IPS-11a (cell line): ENCODE data around the gene SETD1B.
"Not testable (repeated sequence)": the region's sequence is repeated elsewhere in the genome, so short reads cannot be mapped to it uniquely, and the experiment has no call there.

ENCODE experiments used
- H3K4me3 ChIP-seq: one replicate; pipeline ENCODE4 v1.5.1; 2013; ENCODE audit warnings: low read depth, low read length, control low read depth

Gene SETD1B

DNA sequence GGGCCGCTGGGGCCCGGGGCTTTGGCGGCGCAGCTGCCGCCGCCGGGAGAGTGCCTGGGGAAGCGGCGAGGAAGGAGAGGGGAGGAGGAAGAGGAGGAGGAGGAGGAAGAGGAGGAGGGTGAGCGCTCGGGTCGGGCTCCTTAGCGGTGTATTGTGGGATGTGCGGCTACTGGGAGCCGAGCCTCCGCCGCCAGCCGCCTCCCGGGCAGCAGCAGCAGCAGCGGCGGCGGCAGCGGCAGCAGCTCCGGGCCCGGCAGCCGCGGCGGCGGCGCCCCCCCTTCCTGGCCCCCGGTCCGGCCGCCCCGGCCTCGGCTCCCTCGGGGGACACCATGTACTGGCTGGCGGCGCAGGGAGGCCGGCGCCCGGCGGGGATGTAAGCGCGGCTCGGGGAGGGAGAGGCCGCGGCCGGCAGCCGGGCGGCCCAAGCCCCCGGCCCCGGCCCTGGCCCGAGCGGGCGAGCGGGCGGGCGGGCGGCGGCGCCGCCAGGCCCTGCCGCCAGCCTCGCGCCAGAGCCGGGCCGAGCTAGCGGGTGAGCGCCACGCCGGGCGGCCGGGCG is at the start of gene SETD1B:
TSS of gene SETD1B (plus strand) at position 149 of the 556 bp plus-strand sequence. CDS start 729 bp downstream, outside the sequence.
- peak within 1 kb of the TSS; percentile 82 for H3K4me3 ChIP-seq

DNA sequence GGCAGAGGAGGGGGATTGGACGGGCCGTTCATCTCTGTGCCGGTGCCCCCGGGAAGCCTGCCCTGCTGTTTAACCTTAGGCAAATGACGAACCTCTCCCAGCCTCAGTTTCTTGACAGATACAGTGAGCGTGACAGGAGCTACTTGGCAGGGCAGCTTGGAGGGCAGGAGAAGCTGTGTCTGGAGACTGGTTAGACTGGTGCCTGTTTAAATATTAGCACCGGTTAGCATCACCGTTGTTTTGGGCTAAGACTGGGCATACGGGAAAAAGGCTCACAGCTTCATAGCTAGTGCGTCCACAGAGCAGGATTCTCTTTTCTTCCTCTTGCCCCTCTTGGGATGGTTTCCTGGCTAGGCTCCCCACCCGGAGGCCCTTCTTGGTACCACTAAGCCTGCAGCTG is 49.0 kb upstream of the SETD1B start:
- H3K4me3 ChIP-seq: no peak overlapping the region

DNA sequence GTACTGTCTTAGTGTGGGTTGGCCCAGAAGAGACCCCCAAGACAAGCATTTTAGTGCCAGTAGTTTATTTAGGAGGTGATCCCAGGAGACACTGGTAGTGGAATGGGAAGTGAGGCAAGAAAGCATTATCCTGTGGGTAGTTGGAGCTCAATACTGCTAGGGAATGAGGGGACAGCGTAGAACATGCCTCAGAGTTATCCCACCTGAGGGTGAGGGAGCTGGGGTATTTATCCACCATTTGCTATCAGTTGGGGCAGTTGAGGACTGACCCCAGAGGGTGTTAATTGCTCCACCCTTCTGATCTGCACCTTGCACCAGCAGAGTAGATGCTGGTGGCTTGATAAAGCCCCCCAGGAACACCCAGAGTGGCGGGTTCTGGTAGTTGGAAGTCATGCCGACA is 48.2 kb upstream of the SETD1B start:
- no peak overlapping the region for H3K4me3 ChIP-seq

DNA sequence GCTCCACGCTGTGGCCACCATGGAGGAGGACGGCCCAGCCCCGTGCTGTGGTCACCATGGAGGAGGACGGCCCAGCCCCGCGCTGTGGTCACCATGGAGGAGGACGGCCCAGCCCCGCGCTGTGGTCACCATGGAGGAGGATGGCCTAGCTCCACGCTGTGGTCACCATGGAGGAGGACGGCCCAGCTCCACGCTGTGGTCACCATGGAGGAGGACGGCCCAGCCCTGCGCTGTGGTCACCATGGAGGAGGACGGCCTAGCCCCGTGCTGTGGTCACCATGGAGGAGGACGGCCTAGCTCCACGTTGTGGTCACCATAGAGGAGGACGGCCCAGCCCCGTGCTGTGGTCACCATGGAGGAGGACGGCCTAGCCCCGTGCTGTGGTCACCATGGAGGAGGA is 45.3 kb upstream of the SETD1B start:
- H3K4me3 ChIP-seq: not testable (repeated sequence)

DNA sequence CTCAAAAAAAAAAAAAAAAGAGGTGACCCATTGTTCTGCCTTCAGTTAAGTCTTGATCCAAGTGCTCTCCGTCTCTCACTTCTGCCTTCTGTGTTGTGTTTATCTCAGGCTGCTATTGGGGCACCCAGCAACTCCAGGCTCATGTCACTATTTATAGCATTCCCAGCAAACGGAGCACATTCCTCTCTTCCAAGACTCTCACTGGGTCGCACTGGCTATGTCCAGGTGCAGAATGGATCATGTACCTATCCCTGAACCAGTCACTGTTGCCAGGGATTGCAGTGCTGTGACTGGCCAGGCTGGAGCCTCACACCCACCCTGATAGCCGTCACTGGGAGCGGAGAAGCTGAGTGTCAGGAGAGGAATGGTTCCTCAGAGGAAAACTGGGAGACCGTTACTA is 41.5 kb upstream of the SETD1B start:
- no peak overlapping the region for H3K4me3 ChIP-seq

DNA sequence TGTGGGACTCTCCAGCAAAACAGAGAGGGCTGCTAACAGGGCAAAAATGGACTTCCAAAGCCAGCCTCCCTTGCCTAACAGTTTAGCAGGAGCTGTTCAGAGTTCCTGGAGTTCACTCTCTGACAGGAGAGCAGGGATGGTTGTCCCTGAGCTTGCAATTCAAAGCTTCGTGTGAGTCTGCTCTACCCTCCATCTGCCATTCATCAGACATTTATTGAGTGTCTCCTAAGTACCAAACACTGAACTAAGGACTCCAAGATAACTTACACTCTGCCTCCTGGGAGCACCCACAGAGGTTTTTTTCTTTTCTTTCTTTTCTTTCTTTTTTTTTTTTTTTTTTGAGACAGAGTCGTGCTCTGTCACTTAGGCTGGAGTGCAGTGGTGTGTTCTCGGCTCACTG is 39.0 kb upstream of the SETD1B start:
- H3K4me3 ChIP-seq: no peak overlapping the region

DNA sequence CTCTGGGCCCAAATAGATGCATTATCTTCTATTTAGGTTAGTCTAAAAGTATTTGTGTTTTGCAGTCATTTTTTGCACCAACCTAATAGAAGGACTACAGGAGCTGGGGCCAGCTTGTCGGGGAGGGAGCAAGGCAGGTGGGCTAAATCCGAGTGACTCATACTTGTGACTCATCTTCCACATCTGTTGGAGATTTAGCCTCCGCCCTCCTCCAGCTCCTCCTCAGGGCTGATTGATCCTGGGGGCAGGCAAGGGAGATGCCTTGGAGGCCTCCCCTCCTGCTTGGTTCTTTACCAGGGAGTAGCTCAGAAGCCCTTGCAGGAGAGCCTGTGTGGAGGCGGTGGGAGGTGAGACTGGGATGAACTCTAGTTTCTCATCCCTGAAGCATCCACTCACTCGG is 38.2 kb upstream of the SETD1B start:
- no peak overlapping the region for H3K4me3 ChIP-seq

DNA sequence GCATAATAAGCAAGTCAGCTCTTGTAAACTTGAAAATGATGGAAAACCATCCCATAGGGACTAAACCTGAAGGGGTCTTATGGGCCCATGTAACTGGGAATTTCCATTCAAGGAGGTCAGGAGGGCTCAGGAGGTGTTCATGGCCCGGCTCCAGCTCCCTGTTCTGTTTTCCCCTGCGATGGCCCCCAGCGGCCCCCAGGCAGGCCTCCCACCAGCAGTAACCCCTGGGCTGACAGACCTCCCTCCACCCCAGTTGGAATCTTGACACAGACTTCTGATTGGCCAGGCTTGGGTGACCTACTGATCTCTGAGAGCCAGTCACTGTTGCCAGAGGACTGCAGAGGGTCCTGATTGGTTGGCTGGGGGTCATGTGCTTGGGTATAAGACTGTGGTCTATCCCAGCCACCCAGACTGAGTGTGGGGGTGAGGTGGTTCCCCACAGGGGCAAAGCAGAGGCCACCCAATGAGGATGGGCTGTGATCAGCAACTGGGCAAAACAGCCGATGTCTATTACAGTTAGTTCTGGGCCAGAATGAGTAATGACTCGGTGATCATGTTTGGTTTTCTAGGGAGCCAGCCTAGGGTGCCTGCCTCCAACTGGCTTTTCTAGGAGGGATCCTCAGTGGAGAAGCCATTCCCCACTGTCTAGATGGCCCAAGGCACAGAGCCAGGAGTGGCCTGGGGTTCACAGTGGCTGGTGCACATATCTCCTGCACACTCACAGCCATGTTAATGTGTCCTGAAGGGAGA is 37.3 kb upstream of the SETD1B start:
- no peak overlapping the region for H3K4me3 ChIP-seq

DNA sequence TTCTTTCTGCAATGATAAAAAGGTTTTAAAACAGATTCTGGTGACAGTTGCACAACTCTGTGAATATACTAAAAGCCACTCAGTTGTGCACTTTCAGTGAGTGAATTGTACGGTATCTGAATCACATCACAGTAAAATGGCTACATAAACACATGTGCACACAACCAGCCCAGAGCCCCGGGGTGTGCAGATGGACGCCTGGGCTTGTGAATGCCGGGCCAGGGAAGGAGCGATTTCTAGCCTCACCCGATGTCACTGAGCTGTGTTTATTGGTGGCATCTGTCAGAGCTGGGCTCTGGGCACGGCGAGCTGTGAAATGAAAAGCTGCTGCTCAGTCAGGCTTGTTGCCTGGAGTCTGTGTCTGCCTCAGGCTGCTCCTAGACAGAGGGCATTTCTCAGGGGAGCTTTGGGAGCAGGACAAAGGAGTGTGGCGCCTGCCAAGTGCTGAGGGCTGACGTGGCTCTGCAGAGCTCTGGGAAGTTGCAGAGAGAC is 36.2 kb upstream of the SETD1B start:
- H3K4me3 ChIP-seq: no peak overlapping the region

DNA sequence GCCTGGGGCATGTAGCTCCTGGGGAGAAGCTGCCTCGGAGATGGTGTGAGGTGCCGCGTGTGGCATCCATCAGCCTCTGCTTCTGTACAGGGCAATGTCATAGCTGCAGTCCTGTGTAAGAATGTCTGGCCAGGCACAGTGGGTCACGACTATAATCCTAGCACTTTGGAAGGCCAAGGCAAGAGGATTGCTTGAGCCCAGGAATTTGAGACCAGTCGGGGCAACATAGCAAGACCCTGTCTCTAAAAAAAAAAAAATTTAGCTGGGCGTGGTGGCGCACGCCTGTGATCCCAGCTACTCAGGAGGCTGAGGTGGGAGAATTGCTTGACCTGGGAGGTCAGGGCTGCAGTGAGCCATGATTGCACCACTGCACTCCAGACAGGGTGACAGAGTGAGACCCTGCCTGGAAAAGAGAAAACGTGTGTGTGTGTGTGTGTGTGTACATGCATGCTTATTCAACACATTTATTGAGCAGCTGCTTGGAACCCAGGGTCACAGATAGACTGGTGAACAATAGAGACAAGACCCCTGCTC is 34.4 kb upstream of the SETD1B start:
- no peak overlapping the region for H3K4me3 ChIP-seq

DNA sequence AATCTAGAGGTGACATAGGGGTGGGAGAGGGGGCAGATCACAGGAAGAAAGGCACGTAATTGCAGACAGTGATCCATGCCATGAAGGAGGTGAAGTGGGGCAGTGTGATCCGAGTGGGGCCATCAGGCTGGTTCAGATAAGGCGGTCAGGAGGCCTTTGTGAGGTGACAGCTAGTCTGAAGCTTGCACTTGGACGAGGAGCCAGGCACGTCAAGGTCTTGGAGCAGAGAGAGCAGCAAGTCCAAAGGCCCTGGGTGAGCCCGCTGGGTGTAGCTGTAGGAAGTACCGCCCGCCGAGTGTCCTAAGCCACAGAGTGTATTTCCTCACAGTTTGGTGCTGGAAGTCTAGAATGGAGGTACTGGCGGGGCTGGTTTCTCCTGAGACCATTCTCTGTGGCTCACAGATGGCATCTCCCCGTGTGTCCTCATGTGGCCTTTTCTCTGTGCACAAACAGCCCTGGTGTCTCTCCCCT is 33.9 kb upstream of the SETD1B start:
- no peak overlapping the region for H3K4me3 ChIP-seq

DNA sequence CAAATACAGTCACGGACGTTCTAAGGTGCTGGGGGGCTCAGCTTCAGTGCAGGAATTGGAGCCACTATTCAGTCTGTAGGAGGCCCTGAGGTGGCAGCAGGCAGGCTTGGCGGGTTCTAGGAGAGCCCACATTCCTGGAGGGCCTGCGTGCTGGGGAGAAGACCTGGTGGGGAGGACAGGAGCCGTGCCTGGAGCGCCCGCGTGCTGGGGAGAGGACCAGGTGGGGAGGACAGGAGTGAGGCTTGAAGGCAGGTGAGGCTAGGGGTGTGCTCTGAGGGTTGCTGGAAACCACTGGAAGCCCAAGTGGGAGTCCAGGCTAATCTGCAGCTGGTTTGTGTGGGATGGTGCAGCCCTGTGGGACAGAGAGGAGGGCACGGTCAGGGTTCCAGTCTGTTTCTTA is 33.4 kb upstream of the SETD1B start:
- H3K4me3 ChIP-seq: no peak overlapping the region

DNA sequence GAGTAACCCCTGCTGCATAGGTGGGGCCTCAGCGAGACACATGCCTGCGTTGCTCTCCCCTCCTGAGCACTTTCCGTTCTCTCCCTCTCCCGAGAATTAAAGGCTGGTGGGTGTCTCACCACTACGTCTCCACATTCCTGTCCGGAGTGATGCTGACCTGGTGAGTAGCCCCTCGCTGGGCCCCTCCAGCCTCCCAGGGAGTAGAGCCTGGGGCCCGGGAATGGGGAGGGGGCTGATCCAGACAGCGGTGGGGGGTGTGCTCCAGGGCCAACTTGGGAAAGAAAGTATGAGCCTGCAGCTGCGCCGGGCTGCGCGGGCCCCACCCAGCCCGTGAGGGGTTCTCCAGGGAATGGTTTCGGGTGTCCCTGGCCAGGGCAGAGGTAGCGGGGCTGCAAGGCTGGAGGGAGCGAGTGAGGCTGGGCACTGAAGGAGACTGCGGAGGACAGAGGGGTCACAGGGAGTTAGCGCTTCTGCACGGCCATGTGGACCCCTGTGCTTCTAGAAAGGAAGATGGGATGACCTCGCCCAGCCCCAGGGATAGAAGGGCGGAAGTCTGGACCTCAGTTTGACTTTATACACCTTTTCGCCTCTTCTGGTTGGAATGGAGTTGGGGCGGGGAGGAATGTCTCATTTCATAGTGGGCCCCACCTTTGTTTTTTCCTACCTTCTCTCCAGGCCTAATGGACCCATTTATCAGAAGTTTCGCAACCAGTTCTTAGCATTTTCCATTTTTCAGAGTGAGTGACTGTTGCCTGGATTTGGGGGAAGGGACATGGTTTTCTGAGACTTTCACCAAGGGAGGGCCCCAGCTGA is 32.8 kb upstream of the SETD1B start:
- H3K4me3 ChIP-seq: no peak overlapping the region

DNA sequence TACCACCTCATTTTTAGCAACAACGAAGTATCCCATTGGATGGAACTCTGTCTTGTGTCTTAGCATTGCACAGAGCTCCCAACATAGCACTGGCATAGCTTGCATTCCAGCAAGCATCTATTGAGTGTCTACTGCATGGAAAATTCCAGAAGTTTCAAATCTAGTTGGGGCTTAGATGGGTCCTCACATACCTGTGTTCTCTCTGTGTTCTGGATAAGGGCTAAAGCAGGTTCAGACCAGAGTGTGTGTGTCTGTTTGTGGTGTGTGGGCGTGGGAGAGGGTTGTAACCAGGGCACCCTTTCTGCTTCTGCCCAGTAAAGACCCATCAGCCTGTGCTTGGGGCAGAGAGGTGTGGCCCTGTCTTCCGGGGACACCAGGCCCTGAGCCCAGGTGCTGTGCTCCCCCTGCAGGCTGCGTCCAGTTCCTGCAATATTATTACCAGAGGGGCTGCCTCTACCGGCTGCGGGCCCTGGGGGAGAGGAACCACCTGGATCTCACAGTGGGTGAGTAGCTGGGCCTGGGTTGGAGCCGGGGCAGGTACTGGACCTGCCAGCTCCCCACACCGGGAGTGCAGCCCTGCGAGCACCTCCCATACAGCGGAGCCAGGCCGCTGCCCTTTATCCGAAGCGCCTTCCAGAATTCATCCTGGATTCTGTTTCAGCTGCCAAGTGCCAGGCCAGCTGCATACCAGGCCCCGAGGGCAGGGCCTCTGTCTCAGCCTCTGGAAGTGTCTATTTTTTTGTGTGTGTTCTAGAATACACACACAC is 30.6 kb upstream of the SETD1B start:
- H3K4me3 ChIP-seq: no peak overlapping the region

DNA sequence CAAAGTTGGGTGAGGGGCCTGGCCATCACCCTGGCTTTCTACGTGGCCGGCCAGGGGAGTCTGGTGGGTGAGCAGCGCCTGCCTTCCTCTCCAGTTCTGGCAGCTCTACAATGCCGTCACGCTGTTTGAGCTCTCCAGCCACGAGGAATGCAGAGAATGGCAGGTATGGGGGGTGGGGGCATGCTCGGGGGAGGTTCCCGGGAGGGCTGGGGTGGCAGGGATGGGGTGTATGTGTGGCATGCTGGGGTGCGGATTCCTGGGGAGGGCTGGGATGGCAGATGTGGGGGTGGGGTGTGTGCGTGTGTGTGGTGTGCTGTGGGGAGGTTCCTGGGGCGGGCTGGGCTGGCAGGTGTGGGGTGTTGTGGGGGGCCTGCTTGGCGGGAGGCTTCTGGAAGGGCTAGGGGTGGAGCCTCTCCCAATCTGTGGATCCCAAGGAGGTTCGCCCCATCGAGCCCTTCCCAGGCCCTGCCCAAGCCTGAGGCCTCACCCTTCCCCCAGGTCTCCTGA is 28.8 kb upstream of the SETD1B start:
- no peak overlapping the region for H3K4me3 ChIP-seq

DNA sequence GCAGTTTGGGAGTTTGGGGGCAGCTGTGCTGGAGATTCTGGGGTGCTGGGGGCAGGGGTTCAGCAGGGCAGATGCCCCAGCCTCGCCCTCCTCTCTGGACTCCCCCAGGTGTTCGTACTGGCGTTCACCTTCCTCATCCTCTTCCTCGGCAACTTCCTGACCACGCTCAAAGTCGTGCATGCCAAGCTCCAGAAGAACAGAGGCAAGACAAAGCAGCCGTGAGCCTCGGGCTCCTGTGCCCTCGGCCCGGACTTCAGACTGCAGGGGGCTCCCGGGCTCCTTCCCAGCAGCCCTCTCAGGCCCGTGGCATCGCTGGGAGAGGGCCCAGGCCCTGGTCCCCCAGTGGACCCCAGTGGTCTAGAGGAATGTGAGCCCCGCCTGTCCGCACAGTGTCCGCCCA is 28.3 kb upstream of the SETD1B start:
- H3K4me3 ChIP-seq: no peak overlapping the region

DNA sequence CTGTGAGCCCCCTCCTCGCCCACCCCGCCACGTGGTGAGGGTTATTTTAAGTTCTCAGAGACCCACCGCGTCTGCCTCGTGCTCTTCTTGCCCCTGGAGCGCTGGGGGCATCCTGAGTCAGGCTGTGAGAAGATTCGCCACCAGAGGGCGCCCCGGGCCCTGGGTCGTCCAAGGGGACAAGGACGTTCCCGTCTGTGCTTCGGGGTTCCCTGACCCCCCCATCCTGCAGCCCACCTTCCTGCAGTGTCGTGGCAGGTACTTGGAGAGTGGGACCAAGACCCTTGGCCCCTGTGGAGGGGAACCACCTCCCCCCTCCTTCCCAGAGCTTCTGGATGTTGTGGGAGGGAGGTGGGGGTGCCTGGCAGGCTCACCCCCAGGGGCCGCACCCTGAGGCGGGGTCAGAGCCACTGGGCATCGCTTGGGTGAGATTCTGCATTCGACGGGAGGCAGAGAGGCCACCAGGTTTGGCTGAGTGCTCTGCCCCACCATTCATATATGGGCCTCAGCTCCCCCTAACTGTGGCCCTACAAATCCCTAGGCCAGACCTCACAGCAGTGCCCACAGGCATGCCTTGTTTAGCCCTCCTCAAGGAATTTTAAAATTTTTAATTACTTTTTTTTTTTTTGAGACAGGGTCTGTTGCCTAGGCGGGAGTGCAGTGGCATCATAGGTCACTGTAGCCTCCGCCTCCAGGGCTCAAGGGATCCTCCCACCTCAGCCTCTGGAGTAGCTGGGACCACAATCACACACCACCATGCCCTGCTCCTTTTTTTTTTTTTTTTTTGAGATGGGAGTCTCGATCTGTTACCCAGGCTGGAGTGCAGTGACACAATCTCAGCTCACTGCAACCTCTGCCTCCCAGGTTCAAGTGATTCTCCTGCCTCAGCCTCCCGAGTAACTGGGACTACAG is 27.4 kb upstream of the SETD1B start:
- H3K4me3 ChIP-seq: no peak overlapping the region

DNA sequence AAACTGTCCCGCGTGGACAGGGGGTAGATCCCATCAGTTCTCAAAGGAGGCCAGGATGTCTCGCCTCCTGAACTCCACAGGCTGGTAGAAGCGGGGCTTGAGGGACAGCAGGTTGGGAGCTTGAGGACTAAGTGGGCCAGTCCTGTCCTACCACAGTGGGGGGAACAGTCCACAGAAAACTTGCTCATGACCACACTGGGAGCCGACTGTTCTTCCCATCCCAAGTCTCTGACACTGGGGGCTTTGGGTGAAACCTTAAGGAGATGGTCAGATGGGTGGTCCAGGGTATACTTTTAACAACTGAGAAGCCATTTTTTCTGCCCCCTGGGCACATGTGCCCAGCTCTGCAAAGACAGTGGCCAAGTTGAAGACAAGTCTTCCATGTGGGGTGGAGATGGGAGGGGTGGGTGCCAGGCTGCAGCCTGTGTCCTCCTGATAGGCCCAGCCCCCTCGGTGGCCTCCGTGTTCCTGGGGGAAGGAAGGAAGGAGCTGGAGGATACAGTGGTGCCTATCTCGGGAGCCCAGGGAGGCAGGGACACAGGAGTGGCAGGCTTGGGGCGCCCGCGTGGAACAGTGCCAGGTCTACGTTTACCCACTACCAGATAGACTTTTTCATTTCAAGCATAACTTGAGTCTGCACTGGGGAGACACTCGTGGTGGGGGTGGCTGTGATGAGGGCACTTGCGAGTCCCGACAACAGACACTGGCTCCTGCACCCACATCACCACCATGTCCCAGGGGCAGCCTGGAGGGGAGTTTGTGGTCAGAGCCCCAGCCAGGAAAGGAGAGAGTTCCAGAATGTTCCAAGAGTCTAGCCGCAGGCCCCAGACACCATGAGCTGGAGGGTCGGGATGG is 25.0 kb upstream of the SETD1B start:
- H3K4me3 ChIP-seq: no peak overlapping the region
